ENCODE measurements around the gene PRDX2. TPM values are rescaled to one million over a fixed set of nuclear protein-coding genes. Genes with fewer than 3 reads are reported as not detected.

The PRDX2 gene
- total and polyA plus RNA-seq, 2 donors (not counting 3 experiments of a cell fraction or from before 2014, with no cell fraction given), result 247 to 492 TPM

DNA sequence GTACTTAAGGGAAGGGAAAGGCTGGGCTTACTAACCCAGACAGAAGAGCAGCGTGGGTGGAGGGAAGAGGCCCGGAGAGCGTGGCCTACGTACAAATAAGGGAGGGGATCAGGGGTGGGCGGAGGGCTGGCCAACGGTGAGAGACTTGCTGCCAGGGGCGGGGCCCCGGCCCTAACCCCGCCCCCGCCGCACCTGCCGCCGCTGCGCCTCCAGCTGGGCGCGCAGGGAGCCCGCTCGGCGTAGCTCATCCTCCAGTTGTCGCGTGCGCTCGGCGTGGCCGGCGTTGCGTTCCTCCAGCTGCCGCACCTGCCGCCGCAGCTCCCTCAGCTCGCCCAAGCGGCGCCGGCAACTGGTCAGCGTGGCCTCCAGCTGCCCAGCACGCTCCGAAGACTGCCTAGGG is 31.9 kb downstream of the PRDX2 start:
- TF ChIP-seq MYC (IDR thresholded peaks at IDR 0.05; ENCODE audit: low read depth, low read length) (no peak), JUN (IDR thresholded peaks at IDR 0.05; ENCODE audit: borderline replicate concordance, insufficient read depth, insufficient read length, low read depth) (no peak), FOS (IDR thresholded peaks at IDR 0.05; ENCODE audit: borderline replicate concordance, insufficient read depth, low read length) (no peak), POLR2A (IDR thresholded peaks at IDR 0.05; ENCODE audit: low read depth, low read length) (no peak)
- TF ChIP-seq, protein P1, sequence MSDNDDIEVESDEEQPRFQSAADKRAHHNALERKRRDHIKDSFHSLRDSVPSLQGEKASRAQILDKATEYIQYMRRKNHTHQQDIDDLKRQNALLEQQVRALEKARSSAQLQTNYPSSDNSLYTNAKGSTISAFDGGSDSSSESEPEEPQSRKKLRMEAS (IDR thresholded peaks at IDR 0.05; ENCODE audit: insufficient read depth, insufficient read length), result no peak
- H3K79me2 ChIP-seq (ENCODE audit: control insufficient read depth, insufficient read depth, low read length), result no peaks in the 10 kb centered on the region
- FAIRE-seq (no peak), DNase-seq (ENCODE audit: low read depth, low spot score) (no peak)
- no peak overlapping the region for H2AFZ ChIP-seq (ENCODE audit: low read depth, low read length)
- intact Hi-C loops (cut with micrococcal nuclease) (no loop called here), dilution Hi-C loops (cut with MboI; ENCODE audit: extremely low pct_ligation_motif_present, low sequenced_read_pairs) (no loop called here)
- H3K27ac ChIP-seq (ENCODE audit: insufficient read depth, low read depth, low read length), result no peak overlapping the region
- no peak overlapping the region for H3K9ac ChIP-seq (replicated peaks; ENCODE audit: extremely low read depth, insufficient read depth, low read length)
- no peaks in the 10 kb centered on the region for H3K4me1 ChIP-seq (ENCODE audit: control insufficient read depth, extremely low read depth, insufficient read depth, low read length)
- ChIA-PET CTCF (interaction anchor here (0.7 to 11.7 kb wide), 3 partner anchors 12 to 78 kb away, joined by 3 to 524 read pairs (median 4); partner anchors contain the start of genes JUNB, PRDX2 and THSD8), POLR2A (interaction anchor here (1.1 kb wide), 1 partner anchor 23 kb away, joined by 5 read pairs; no protein-coding TSS in a partner anchor)
- no peaks in the 10 kb centered on the region for H3K9me3 ChIP-seq (replicated peaks; ENCODE audit: control insufficient read depth, insufficient read depth, low read length)
- no peak overlapping the region for H3K4me3 ChIP-seq (replicated peaks in 1 of 3; ENCODE audit: insufficient read depth in 1 of 3, low read depth in 1 of 3, low read length in 3 of 3)
- H3K27me3 ChIP-seq (ENCODE audit: control insufficient read depth in 2 of 2, insufficient read depth in 2 of 2, low read length in 2 of 2), result no peaks in the 10 kb centered on the region
- no TSS peak for BruUV-seq (replicated peaks)
- H4K20me1 ChIP-seq (replicated peaks; ENCODE audit: control insufficient read depth, extremely low read depth, insufficient read depth, low read length), result no peaks in the 10 kb centered on the region
- no peak overlapping the region for H3K4me2 ChIP-seq (ENCODE audit: insufficient read depth, low read length)
- no peaks in the 10 kb centered on the region for H3K36me3 ChIP-seq (ENCODE audit: control insufficient read depth in 2 of 2, extremely low read depth in 1 of 2, insufficient read depth in 2 of 2, low read length in 2 of 2)
- H3K9me1 ChIP-seq (replicated peaks; ENCODE audit: control insufficient read depth, extremely low read depth, insufficient read depth, low read length), result no peaks in the 10 kb centered on the region

DNA sequence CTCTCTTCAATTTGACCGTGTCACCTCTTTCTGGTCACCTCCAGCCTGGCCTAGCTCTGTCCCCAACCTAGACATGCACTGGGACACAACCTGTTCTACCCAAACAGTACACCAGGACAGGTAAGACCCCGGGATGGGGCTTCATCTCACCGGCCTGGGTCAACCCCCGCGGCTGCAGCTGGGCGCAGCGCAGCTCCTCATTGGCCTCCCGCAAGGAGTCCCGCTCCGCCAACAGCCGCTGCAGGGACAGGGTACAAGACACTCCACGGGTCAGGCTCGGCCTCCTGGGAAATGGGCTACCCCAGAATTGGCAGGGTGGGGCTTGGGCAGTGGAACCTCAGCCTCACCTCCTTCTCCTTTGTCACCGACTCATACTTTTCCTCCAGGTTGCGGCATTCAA is 33.9 kb downstream of the PRDX2 start:
- dilution Hi-C loops (cut with MboI; ENCODE audit: extremely low pct_ligation_motif_present, low sequenced_read_pairs), result no loop called here
- H3K4me3 ChIP-seq (replicated peaks in 1 of 3; ENCODE audit: insufficient read depth in 1 of 3, low read depth in 1 of 3, low read length in 3 of 3), result no peak overlapping the region
- FAIRE-seq (no peak), DNase-seq (ENCODE audit: low read depth, low spot score) (no peak)
- H3K36me3 ChIP-seq (ENCODE audit: control insufficient read depth in 2 of 2, extremely low read depth in 1 of 2, insufficient read depth in 2 of 2, low read length in 2 of 2), result no peaks in the 10 kb centered on the region
- H2AFZ ChIP-seq (ENCODE audit: low read depth, low read length), result no peak overlapping the region
- intact Hi-C loops (cut with micrococcal nuclease), result no loop called here
- H3K27ac ChIP-seq (ENCODE audit: insufficient read depth, low read depth, low read length), result no peak overlapping the region
- ChIA-PET POLR2A (no interaction called here), CTCF (interaction anchor here (3.3 to 12.6 kb wide), 3 partner anchors 10 to 81 kb away, joined by 36 to 524 read pairs (median 481); partner anchors contain the start of genes JUNB, PRDX2 and THSD8)
- H3K9me3 ChIP-seq (replicated peaks; ENCODE audit: control insufficient read depth, insufficient read depth, low read length), result no peaks in the 10 kb centered on the region
- H3K79me2 ChIP-seq (ENCODE audit: control insufficient read depth, insufficient read depth, low read length), result no peaks in the 10 kb centered on the region
- H3K9ac ChIP-seq (replicated peaks; ENCODE audit: extremely low read depth, insufficient read depth, low read length), result no peak overlapping the region
- H3K27me3 ChIP-seq (ENCODE audit: control insufficient read depth in 2 of 2, insufficient read depth in 2 of 2, low read length in 2 of 2), result no peaks in the 10 kb centered on the region
- H3K4me1 ChIP-seq (ENCODE audit: control insufficient read depth, extremely low read depth, insufficient read depth, low read length), result no peaks in the 10 kb centered on the region
- H3K4me2 ChIP-seq (ENCODE audit: insufficient read depth, low read length), result no peak overlapping the region
- TF ChIP-seq POLR2A (IDR thresholded peaks at IDR 0.05; ENCODE audit: low read depth, low read length) (no peak), JUN (IDR thresholded peaks at IDR 0.05; ENCODE audit: borderline replicate concordance, insufficient read depth, insufficient read length, low read depth) (no peak), GATA2 (IDR thresholded peaks at IDR 0.05; ENCODE audit: insufficient read depth, insufficient read length, low read depth, low read length) (no peak), MYC (IDR thresholded peaks at IDR 0.05; ENCODE audit: low read depth, low read length) (no peak), POLR2AphosphoS5 (IDR thresholded peaks at IDR 0.05; ENCODE audit: insufficient read depth, low read depth, low read length) (no peak), EZH2 (IDR thresholded peaks at IDR 0.05; ENCODE audit: borderline replicate concordance, low read depth, low read length, severe bottlenecking) (no peak), FOS (IDR thresholded peaks at IDR 0.05; ENCODE audit: borderline replicate concordance, insufficient read depth, low read length) (no peak)
- TF ChIP-seq, protein P2, sequence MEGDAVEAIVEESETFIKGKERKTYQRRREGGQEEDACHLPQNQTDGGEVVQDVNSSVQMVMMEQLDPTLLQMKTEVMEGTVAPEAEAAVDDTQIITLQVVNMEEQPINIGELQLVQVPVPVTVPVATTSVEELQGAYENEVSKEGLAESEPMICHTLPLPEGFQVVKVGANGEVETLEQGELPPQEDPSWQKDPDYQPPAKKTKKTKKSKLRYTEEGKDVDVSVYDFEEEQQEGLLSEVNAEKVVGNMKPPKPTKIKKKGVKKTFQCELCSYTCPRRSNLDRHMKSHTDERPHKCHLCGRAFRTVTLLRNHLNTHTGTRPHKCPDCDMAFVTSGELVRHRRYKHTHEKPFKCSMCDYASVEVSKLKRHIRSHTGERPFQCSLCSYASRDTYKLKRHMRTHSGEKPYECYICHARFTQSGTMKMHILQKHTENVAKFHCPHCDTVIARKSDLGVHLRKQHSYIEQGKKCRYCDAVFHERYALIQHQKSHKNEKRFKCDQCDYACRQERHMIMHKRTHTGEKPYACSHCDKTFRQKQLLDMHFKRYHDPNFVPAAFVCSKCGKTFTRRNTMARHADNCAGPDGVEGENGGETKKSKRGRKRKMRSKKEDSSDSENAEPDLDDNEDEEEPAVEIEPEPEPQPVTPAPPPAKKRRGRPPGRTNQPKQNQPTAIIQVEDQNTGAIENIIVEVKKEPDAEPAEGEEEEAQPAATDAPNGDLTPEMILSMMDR (IDR thresholded peaks at IDR 0.05; ENCODE audit: extremely low read depth in 1 of 2, insufficient read depth in 1 of 2, low read depth in 1 of 2, low read length in 2 of 2), result no peak
- TF ChIP-seq, protein P1 (IDR thresholded peaks at IDR 0.05; ENCODE audit: insufficient read depth, insufficient read length), result no peak
- H4K20me1 ChIP-seq (replicated peaks; ENCODE audit: control insufficient read depth, extremely low read depth, insufficient read depth, low read length), result no peaks in the 10 kb centered on the region
- no peaks in the 10 kb centered on the region for H3K9me1 ChIP-seq (replicated peaks; ENCODE audit: control insufficient read depth, extremely low read depth, insufficient read depth, low read length)
- BruUV-seq (replicated peaks), result no TSS peak

All from endothelial cell of umbilical vein (primary cell).